Stimulated activated CD4-positive, alpha-beta T cell treated with anti-CD3 and anti-CD28 coated beads, Interleukin-15, amount 100 ng/mL, for 24 hours (primary cell): ENCODE measurements around the gene FGF14.

Source experiments
- DNase-seq: peaks from one replicate; pipeline ENCODE4 v3.0.0-alpha.2; 2020

Gene FGF14

DNA sequence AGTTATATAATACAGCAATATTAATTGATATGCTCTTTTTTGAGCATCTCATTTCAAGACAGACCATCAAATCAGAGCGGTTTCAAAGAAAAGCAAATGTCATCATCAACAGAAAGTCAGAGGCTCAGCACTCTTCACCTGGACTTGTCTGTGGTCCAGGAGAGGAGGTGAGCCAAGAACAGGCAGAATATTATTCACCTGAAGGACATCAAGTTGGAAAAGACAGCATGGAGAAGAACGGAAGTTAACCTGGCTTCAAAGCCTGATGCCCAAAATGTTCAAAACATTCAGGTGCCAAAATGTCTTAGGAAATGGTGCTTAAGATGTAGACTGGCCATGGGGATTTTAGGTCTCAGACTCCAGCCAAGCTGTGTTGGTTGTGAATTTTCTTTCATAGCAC is 40.7 kb downstream of the FGF14 start:
- no peak for DNase-seq

DNA sequence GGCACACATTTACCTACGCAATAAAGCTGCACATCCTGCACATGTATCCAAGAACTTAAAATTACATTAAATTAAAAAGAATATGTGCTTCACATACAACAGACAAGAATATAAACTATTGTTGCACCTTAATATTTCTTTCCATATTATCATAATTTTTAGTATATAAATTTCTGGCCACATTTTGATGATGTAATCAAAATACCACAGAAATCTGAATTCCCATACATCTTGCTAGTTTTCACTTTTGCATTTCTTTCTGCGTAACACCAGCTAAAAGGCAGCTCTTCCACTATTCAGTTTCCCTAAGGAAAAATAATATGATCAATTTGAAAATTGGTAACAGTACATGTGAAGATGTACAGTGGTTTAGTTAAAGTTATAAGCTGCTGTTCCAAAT is 42.6 kb downstream of the FGF14 start:
- no peak for DNase-seq

DNA sequence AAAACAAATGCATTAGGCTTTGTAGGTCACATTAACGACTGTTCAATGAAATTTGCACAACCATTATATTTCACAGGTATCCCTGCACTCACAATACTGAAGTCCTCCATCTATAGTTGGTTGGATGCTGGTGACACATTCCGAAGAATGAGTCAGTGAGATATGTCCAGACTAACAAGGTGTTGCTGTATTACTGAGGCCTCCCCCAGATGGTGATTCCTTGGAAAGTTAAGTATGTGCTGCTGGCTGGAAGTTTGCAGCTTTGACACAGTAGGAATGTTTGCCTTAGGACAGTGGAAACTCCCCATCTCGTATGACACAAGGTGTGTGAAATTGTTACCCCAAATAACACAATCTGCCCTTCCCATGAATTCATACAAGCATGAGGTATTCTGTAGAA is 46.6 kb downstream of the FGF14 start:
- no peak for DNase-seq

DNA sequence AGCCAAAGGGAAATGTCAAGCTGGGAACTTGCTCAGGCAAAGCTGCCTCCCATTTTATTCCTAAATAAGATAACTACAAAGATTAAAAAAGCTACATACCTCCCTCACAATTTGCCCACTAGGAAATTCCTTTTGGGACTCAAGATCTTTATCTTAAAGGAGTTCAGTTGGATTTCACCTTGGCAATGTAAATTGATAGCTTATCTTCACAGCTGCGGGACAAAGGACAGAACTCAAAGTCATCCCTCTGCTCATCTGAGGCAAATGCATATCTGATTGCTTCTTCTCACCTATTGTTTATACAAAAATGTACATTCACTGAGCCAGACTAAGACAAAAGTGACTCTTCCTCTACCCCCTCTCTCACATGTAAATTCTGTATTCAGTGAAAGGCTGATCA is 47.8 kb downstream of the FGF14 start:
- DNase-seq, result no peak

DNA sequence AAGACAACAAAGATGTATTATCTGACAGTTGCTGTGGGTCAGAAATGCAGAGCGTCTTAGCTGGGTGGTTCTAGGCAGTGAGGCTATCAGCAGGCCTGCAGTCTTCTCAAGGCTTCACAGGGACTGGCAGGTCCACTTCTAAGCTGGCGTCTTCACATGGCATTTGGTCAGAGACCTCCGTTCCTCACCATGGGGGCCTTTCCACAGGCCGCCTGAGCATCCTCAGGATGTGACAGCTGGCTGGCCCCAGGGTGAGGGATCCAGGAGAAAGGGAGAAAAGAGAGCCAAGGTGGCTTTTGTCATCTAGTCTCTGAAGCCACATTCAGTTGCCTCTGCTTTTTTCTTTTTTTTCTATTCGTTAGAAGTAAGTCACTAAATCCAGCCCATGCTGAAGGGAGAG is 50.3 kb downstream of the FGF14 start:
- no peak for DNase-seq

DNA sequence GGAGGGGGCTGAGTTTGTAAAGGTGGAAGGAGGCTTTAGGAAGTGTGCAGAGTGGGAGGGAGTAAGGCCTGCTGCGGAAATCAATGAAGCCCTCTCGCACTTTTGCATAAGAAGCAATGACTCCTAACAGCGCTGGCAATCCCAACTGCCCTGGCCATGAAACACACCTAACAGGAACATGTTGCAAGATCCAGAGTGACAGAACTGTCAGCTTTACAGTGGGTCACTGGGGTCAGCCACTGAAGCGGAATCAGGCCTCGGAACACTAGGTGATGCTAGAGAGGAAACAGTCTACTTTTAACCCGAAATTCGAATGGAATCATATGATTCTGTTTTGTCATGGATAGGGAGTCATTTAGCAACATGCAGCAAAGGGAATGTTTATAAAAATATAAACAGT is 54.4 kb downstream of the FGF14 start:
- no peak for DNase-seq

DNA sequence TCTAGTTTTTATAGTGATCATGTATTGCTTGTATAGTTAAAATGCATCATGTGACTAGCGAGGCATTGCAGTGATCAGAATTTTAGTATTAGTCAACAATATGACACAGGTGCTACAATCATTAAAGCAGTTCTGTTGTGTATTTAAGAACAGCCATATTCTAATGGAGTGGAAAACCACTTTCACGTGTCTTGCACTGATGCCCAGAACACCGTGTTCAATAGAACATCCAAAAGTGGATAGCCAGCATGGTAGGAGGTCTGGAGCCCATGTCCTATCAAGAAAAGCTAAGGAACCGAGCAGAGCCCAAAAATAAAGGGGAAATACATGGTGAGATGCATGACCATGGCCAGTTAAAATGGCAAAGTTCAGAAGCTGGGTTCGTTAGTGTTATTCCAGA is 55.1 kb downstream of the FGF14 start:
- DNase-seq, result no peak

DNA sequence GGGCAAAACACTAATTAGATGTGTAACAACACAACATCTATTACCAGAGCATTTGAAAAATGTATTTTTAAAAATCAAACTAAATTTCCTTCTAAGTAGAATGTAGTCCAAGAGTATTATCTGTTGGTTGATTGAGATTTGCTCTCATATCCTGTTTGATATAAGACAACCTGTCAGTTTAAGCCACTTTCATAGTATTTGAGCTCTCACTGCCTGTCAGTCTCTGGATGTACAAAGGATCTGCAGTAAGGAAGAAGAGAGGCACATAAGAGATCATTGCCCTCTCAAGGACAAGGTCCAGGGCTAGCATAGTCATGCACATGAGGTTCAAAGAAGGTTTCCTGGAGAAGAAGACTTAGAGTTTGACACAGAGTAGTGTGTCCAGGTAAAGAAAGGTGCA is 57.4 kb downstream of the FGF14 start:
- no peak for DNase-seq

DNA sequence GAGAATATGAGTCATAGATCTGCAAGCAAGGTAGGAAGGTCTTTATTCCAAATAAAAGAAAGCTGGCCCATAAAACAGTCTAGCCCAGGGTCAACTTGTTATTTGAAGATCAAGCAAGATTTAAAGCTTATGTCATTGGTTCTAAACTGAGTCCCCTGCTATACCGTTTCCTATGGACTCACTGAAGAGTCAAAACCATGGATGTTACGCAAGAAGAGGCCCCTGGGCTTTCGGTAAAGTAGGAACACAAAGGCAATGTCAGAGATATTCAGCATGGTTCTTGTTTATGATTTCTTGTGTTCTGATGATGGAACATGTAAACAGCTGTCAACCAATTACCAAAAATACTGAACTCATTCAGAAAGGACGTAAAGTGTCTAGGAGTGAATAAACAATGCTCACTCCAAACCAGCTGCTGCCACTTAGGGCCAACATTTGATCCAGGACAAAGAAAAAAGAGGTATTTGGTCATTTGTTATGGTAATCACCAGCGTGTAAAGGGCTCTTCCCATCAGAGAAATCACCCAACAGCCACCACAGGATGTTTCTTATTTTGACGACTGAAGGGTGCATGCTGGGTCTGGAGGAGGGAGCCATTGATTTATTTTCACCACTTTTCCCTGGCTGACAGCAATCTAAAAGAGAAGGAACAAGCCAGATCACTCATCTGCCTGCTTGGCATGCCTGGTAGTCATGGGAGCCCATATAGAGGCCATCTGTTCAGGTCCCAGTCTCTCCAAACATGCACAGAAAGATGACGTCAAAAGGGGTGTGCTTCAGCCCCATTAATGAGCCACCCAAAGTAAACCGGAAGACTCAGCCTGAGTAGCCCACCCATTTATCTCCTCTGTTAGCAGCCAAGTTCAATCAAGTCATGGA is 68.3 kb downstream of the FGF14 start:
- no peak for DNase-seq

DNA sequence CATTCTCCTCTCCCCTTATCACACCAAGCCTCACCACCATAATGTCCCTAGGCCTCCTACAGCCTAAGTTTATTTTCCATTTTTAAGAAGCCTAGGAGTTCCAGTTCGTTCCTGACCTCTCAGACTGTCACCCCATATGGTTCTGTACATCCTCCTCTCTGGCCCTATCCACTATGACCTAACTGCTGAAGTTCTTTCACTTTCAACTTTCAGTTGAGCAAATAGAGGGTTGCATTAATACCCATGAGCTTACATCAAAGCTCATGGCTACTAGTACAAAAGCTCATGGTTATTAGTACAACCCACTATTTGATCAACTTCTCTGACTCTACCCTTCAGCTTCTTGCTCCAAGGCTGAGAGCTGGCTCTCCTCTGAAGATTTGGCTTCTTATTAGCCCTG is 72.9 kb downstream of the FGF14 start:
- DNase-seq, result no peak

DNA sequence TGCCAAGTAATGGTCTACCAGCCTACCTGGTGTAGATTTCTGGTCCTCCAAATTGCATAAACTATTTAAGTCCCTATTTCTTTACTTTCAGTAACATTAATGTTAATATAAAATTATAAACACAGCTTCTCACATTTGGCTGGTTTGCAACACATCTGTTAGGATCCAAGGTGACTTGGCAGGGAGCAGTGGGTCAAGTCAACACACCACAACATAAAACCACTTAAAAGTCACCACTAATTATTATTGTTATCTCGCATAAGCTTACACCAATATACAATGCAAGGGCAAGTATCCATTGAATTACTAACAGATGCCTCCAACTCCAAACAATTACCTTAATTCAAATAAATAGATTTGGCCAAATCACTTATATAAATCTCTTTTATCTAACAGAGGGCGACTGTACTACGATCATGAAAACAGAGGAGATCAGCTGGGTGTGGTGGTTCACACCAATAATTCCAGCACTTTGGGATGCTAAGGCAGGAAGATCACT is 74.7 kb downstream of the FGF14 start:
- DNase-seq, result no peak

DNA sequence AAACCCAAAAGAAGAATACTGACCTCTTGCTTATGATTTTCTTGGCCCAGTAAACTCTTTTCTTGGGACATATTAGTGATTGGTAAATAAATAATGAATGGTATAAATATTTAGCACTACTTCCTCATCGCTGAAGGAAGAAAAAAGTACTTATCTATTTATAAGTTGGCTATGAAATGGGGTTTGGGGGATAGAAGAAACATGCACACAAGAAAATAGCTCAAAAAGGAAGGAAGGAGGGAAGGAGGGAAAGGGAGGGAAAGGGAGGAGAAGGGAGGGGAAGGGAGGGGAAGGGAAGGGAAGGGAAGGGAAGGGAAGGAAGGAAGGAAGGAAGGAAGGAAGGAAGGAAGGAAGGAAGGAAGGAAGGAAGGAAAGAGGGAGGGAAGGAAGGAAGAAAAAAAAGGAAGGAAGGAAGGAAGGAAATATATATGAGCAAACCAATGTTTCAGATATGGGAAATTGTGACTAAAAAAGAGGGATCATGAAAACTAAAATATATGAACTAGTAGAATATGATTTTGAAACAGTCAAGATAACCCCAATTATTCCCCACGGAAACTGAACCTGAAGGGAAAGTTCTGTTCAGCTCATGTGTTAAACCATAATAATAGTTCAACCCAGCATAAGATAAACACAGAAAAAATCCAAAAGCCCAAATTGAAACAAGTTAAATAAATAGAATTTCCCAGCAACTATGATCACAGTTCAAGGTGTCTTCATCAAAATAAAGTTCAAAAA is 75.3 kb downstream of the FGF14 start:
- DNase-seq, result no peak

DNA sequence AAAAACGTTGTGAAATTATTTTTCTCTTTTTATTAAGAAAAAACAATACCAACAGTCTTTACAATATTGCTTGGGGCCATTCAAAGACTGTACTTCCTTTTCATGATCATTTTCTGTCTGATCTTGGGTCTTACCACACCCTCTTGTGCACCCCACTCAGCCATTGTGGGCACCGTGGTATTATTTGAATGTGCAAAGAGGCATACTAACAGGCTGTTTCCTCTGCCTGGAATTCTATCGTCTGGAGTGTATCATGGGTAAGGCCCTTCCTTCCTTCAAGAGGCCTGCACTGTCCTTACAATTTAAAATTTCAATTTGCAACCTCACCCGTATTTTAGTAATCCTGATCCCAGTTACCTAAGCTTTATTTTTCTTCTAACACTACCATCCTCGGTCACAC is 76.5 kb downstream of the FGF14 start:
- DNase-seq, result no peak

DNA sequence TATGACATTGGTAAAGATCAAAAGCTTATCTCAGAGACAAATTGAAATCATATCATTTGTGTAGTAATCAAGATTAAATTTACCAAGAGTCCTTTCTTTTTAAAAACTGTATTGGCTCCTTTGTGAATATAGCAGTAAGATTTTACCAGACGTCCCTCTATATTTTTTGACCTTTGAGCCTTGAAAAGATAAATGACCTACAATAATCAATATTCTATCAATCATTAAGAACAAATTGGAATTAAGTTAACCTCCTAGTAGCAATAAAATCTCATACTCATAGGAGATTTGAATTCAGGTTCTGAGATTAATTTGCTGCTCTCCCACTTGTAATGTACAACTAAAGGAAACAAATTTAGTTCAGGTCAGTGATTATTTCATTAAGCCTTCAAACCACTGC is 78.3 kb downstream of the FGF14 start:
- DNase-seq, result no peak

DNA sequence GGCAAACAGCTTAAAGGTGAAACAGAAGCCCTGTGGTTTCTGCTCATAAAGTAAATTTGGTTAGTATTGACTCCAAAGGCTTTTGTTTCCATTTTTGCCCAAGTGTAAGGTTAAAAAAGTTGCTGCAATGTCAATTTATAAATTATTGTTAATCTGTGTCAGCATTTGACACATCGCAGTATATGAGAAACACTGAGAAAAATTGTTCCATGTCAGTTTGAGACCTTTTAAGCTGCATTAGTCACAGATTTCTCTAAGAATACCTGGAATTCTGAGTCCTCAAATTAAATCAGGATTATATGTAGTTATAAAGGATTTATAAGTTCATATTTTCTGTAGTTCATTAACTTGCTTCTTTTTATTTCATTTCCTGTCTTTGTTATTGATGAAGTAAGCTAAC is 78.8 kb downstream of the FGF14 start:
- no peak for DNase-seq

DNA sequence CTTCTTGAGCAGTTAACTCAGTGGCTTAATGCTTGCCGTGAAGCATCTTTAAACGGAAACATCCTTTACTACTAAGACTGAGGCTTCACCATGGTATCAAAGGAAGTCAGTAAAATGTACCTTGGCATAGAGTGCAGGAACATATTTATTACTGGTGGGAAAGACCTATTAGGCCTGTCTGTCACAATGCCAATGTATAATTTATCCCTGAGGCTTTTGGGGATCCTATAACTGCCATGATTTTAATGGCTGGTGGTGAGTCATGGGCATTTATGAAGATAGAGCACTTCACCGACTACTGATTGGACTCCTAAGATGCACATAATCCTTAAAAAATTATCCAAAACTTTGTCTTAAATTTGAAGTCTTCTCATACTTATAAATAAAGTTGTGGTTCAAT is 79.6 kb downstream of the FGF14 start:
- no peak for DNase-seq

DNA sequence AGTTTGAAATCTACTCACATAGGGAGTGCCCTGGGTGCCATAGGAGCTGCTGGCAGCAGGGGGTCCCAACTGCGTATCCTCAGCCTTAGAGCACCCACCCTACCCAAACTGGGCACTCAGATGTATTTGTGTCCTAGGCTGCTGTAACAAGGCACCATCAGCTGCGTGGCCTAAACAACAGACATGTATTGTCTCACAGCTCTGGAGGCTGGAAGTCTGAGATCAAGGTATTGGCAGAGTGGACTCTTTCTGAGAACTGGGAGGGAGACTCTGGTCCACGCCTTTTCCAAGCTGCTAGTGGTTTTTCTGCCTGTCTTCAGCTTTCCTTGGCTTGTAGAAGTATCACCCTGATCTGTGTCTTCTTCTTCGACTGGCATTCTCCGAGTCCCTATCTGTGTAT is 83.6 kb downstream of the FGF14 start:
- DNase-seq, result no peak

DNA sequence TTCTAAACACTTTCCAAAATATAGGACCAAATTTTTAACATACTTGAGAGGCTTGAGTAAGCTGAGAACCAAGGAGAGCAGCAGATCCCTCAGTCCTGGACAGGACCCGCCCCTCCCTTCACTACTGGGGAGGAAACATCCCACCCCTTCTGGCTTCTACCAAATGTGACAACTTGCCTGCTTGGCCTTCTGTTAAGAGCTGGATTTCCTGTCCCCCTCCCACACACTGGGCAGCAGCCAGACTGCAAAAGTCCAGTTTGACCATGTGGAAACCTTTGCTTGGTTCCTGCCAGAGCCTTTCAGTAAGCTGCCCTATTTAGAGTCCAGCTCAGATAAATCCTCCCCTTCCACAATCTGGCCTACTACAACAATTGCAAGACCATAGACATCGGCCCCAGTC is 84.3 kb downstream of the FGF14 start:
- DNase-seq, result no peak

DNA sequence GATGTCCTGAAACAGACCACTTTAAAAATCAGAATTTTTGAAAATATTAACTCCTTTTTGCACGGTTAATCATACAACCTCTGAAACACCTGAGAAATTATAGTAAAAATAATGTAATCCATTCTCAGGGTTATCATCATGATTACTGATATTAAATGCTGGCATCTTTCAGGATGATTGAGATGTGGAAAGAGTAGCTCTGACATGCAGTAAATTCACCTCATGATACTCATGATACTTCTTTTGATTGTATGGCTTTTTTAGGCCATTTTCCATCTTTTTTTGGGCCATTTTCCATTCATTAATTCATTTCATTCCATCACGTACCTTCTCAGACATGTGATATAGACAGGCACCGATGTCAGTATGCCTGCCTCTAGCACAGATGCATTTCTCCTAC is 85.1 kb downstream of the FGF14 start:
- no peak for DNase-seq

DNA sequence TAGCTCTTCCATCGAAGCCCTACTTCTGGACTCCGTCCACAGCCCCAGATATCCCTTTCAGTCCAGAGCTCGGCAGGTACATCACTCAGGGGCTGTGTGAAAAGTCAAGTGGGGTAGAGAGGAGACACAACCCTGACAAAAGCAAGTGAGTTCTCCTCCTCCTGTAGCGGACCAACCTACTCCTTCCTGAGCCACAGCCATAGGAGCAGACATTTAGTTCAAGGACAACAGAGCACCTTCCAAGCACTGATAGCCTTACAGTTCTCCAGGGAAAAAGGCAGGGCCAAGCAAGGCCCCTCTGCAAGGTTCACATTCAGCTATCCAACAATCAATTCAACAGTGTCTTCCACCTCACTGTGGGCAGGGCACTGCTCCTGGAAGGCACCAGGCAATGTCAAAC is 89.0 kb downstream of the FGF14 start:
- no peak for DNase-seq

DNA sequence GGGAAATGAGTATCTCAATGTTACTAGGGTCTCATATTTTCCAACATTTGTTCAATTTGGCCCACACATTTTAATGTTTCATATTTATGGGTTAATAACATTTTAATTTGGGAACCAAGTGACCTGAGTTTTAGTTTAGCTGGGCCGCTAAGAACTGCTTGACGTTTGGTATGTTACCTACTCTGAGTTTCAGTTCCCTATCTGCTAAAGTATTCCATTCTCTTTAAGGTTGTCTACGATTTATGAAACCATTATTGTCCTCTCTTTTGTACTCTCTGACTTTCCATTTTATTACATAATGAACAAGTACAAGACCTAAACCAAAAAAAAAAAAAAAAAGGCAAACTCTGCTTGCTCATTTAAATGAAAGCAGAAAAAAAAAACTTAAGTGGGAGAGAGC is 89.9 kb downstream of the FGF14 start:
- no peak for DNase-seq

DNA sequence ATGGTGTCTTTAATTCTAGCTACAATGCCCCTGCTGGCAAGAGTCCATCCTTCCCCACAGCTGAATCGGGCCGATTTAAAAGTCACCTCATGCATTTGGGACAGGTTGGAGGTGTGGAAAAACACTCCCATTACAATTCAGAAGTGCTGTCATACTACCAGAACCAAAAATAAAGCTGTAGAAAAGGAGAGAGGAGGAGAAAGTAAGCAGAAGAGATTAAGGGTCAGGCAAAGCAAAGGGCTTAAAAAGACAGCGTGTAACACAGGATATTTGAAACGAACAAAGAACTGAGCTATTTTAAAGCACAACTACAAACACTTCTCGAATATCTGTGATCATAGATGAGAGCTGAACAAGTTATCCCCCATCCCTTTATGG is 90.4 kb downstream of the FGF14 start:
- no peak for DNase-seq

DNA sequence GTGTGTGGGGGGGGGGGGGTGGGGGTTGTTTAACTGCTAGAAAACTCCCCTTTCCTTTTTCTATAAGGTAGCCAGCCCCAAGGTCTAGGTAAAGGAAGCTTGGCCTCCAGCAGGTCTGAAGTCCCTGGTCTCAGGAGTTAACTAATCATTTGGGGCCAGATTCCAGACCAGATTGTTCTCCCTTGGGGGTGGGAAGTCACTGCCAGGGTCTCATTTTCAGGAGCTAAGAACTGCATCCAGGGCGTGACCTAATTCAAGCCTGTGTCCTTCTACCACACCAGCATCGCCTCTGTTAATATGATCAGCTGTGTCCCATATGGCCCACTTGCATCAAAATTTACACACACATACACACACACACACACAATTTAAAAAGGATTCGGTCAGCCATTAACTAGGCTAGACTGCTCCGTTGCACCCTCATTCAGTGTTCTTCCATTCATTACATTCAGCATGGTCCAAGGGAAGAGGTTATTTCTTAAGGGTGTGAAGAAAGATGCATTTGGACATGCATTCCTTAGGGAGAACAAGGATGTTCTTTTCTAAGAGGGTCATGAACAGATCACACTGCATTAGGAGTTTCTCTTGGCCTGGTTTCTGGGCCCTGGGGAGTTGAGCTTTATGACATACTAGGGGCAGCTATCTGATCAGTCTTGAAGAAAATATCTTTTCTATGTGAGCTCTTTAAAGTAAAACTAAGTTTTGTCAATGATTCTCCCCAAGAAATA is 91.0 kb downstream of the FGF14 start:
- no peak for DNase-seq

DNA sequence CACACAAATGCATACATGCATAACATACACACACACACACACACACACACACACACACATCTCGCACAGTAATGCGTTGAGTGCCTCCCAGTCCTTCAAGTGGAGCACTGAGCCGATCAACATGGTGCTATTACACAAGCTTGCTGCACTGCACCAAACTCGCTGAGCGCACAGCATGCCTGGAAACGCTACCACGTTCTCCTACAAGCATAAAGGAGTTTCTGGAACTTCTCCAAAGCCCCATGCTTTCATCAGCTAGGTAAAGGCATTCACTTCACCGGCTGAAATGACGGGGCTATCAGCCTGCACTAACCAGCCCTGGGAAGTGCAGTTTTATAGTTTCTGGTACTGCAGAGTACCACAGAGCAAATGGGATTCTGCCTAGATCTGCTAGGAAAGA is 92.7 kb downstream of the FGF14 start:
- DNase-seq, result no peak
